ENCODE measurements around the gene MYH9. TPM values are rescaled to one million over a fixed set of nuclear protein-coding genes. Genes with fewer than 3 reads are reported as not detected.
A peak's percentile ranks its signal among the peaks of the same experiment; 100 is the strongest.

The MYH9 gene
- total and polyA plus RNA-seq, 2 experiments from 2014 or later, result 140 to 188 TPM

- DNase-seq (ENCODE audit: low spot score), result no peak
- peaks cover 73% of the 10 kb centered on the region for H4K20me1 ChIP-seq (ENCODE audit: insufficient read depth, poor library complexity, severe bottlenecking)
- no peak overlapping the region for H3K4me3 ChIP-seq
- no peaks in the 10 kb centered on the region for H3K9me2 ChIP-seq (replicated peaks; ENCODE audit: insufficient read depth)
- 98% methylated on average over 3 of the region's 3 CpGs for WGBS (ENCODE audit: low lambda C conversion rate, missing lambda C conversion rate)
- no peak overlapping the region for H3K4me2 ChIP-seq
- peaks cover 99% of the 10 kb centered on the region for H3K79me2 ChIP-seq
- no peaks in the 10 kb centered on the region for H3K36me3 ChIP-seq (replicated peaks; ENCODE audit: insufficient read depth, low read depth)
- H3K27me3 ChIP-seq, result no peaks in the 10 kb centered on the region
- H3K9me3 ChIP-seq (ENCODE audit: low read depth), result no peaks in the 10 kb centered on the region
- no peak overlapping the region for H3K27ac ChIP-seq
- H3K4me1 ChIP-seq (ENCODE audit: insufficient read depth), result peaks cover 22% of the 10 kb centered on the region
- H2AFZ ChIP-seq, result no peak overlapping the region
- TF ChIP-seq EZH2 (IDR thresholded peaks at IDR 0.05; ENCODE audit: borderline replicate concordance) (no peak), CTCF (IDR thresholded peaks at IDR 0.05; ENCODE audit: poor library complexity) (no peak), EZH2phosphoT487 (IDR thresholded peaks at IDR 0.05; ENCODE audit: low read depth, severe bottlenecking, unreplicated experiment) (no peak)
Measured at GRCh38 chr22:36376265-36376664, 11.5 kb downstream of the MYH9 start.

- no peaks in the 10 kb centered on the region for H3K9me3 ChIP-seq (ENCODE audit: low read depth)
- no peak overlapping the region for H3K4me3 ChIP-seq
- H2AFZ ChIP-seq, result no peak overlapping the region
- no peak overlapping the region for H3K4me2 ChIP-seq
- no peaks in the 10 kb centered on the region for H3K9me2 ChIP-seq (replicated peaks; ENCODE audit: insufficient read depth)
- no peaks in the 10 kb centered on the region for H3K36me3 ChIP-seq (replicated peaks; ENCODE audit: insufficient read depth, low read depth)
- TF ChIP-seq EZH2 (IDR thresholded peaks at IDR 0.05; ENCODE audit: borderline replicate concordance) (no peak), EZH2phosphoT487 (IDR thresholded peaks at IDR 0.05; ENCODE audit: low read depth, severe bottlenecking, unreplicated experiment) (no peak), CTCF (IDR thresholded peaks at IDR 0.05; ENCODE audit: poor library complexity) (no peak)
- no peaks in the 10 kb centered on the region for H3K27me3 ChIP-seq
- peak overlapping the region; percentile 67 for H3K27ac ChIP-seq
- peaks cover 31% of the 10 kb centered on the region for H3K4me1 ChIP-seq (ENCODE audit: insufficient read depth)
- DNase-seq (ENCODE audit: low spot score), result no peak
- peaks cover 63% of the 10 kb centered on the region for H4K20me1 ChIP-seq (ENCODE audit: insufficient read depth, poor library complexity, severe bottlenecking)
- WGBS (ENCODE audit: low lambda C conversion rate, missing lambda C conversion rate), result 93% methylated on average over 9 of the region's 9 CpGs
- peaks cover 96% of the 10 kb centered on the region for H3K79me2 ChIP-seq
Measured at GRCh38 chr22:36375071-36375980, 12.4 kb downstream of the MYH9 start.

- H3K4me3 ChIP-seq, result no peak overlapping the region
- peaks cover 96% of the 10 kb centered on the region for H3K79me2 ChIP-seq
- H3K9me2 ChIP-seq (replicated peaks; ENCODE audit: insufficient read depth), result no peaks in the 10 kb centered on the region
- H4K20me1 ChIP-seq (ENCODE audit: insufficient read depth, poor library complexity, severe bottlenecking), result peaks cover 62% of the 10 kb centered on the region
- H3K27ac ChIP-seq, result peak overlapping the region; percentile 67
- H2AFZ ChIP-seq, result no peak overlapping the region
- no peaks in the 10 kb centered on the region for H3K27me3 ChIP-seq
- no peak overlapping the region for H3K4me2 ChIP-seq
- TF ChIP-seq EZH2 (IDR thresholded peaks at IDR 0.05; ENCODE audit: borderline replicate concordance) (no peak), CTCF (IDR thresholded peaks at IDR 0.05; ENCODE audit: poor library complexity) (no peak), EZH2phosphoT487 (IDR thresholded peaks at IDR 0.05; ENCODE audit: low read depth, severe bottlenecking, unreplicated experiment) (no peak)
- H3K36me3 ChIP-seq (replicated peaks; ENCODE audit: insufficient read depth, low read depth), result no peaks in the 10 kb centered on the region
- WGBS (ENCODE audit: low lambda C conversion rate, missing lambda C conversion rate), result 80% methylated on average over 11 of the region's 11 CpGs
- no peaks in the 10 kb centered on the region for H3K9me3 ChIP-seq (ENCODE audit: low read depth)
- no peak for DNase-seq (ENCODE audit: low spot score)
- peaks cover 38% of the 10 kb centered on the region for H3K4me1 ChIP-seq (ENCODE audit: insufficient read depth)
Measured at GRCh38 chr22:36374603-36375024, 13.2 kb downstream of the MYH9 start.

Measured in hepatocyte (in vitro differentiated cells).